H1 (cell line): Measurements from ENCODE around the gene PBX1. TPM values are rescaled to one million over a fixed set of nuclear protein-coding genes. Genes with fewer than 3 reads are reported as not detected.

ENCODE experiments used
- CTCF ChIA-PET: fragments of 300-600 bp; sonication (Branson Sonifier 250); formaldehyde crosslinking; loops from one replicate; lab custom pipeline; 2021; ENCODE audit not compliant: partially characterized antibody; lab: Charles Lee
- POLR2A ChIA-PET: fragments of 300-600 bp; sonication (Branson Sonifier 250); formaldehyde crosslinking; loops from one replicate; lab custom pipeline; 2021; ENCODE audit warnings: inconsistent platforms; ENCODE audit not compliant: partially characterized antibody; lab: Charles Lee
- DNase-seq, 2 experiments: peaks; one replicate each; pipeline versions ENCODE4 v3.0.0 to v3.0.0-alpha.2; 2010 to 2022; ENCODE audit warnings: low spot score in 2 of 2, low read depth in 1 of 2, mixed read lengths in 1 of 2
- FAIRE-seq: peaks from 2 replicates; lab custom pipeline; 2011; peaks lifted over from hg19 to GRCh38; lab: Jason Lieb, UNC
- H2AFZ ChIP-seq: 2 replicates; pipeline ENCODE4 v1.8.1; 2012; ENCODE audit warnings: low read length, inconsistent platforms
- H2AK5ac ChIP-seq: 2 replicates; pipeline ENCODE4 v1.6.1; 2013; ENCODE audit warnings: low read depth, low read length
- H2BK120ac ChIP-seq: replicated peaks from 2 replicates; pipeline ENCODE3; 2013; ENCODE audit warnings: low read depth, low read length, inconsistent platforms
- H2BK12ac ChIP-seq: 2 replicates; pipeline ENCODE4 v1.6.1; 2013; ENCODE audit warnings: low read depth, low read length
- H2BK15ac ChIP-seq: 2 replicates; pipeline ENCODE4 v1.6.1; 2013; ENCODE audit warnings: low read length
- H2BK20ac ChIP-seq: 2 replicates; pipeline ENCODE4 v1.6.1; 2013; ENCODE audit warnings: low read length
- H2BK5ac ChIP-seq: 2 replicates; pipeline ENCODE4 v1.6.1; 2013; ENCODE audit warnings: low read depth, low read length
- H3K14ac ChIP-seq: 2 replicates; pipeline ENCODE4 v1.6.1; 2013; ENCODE audit warnings: inconsistent platforms; ENCODE audit not compliant: insufficient read length
- H3K18ac ChIP-seq: 2 replicates; pipeline ENCODE4 v1.6.1; 2013; ENCODE audit warnings: low read length; ENCODE audit errors: extremely low read depth
- H3K23ac ChIP-seq: 2 replicates; pipeline ENCODE4 v1.6.1; 2013; ENCODE audit warnings: inconsistent platforms; ENCODE audit not compliant: insufficient read length
- H3K23me2 ChIP-seq: 2 replicates; pipeline ENCODE4 v1.6.1; 2013; ENCODE audit warnings: low read depth, low read length
- H3K27ac ChIP-seq: 2 replicates; pipeline ENCODE4 v1.6.1; 2011; ENCODE audit warnings: low read depth, low read length, inconsistent platforms
- H3K27me3 ChIP-seq, 4 experiments: replicated peaks in 1 of 4; 1 replicate in 1 of 4; 2 replicates in 3 of 4; pipeline versions ENCODE4 v1.6.1 to v1.8.1; 2011 to 2013; ENCODE audit warnings: low read length in 3 of 4, mild to moderate bottlenecking in 3 of 4, inconsistent platforms in 2 of 4, mixed read lengths in 2 of 4, moderate library complexity in 1 of 4; ENCODE audit not compliant: control insufficient read depth in 3 of 4, insufficient read depth in 3 of 4; ENCODE audit errors: extremely low read depth in 1 of 4
- H3K36me3 ChIP-seq, 4 experiments: 2 replicates each; pipeline versions ENCODE4 v1.6.1 to v1.8.1; 2011 to 2013; ENCODE audit warnings: mild to moderate bottlenecking in 4 of 4, low read length in 3 of 4, moderate library complexity in 2 of 4, control low read depth in 1 of 4, inconsistent platforms in 1 of 4; ENCODE audit not compliant: insufficient read depth in 4 of 4, control insufficient read depth in 2 of 4
- H3K4ac ChIP-seq: replicated peaks from 2 replicates; pipeline ENCODE3; 2013; ENCODE audit warnings: low read length, low read depth, mixed read lengths, inconsistent platforms; ENCODE audit not compliant: insufficient read length
- H3K4me1 ChIP-seq, 4 experiments: replicated peaks in 1 of 4; 1 replicate in 1 of 4; 2 replicates in 3 of 4; pipeline versions ENCODE4 v1.6.1 to v1.8.1; 2011 to 2013; ENCODE audit warnings: low read length in 3 of 4, inconsistent platforms in 2 of 4, mixed read lengths in 1 of 4; ENCODE audit not compliant: insufficient read depth in 4 of 4, control insufficient read depth in 3 of 4
- H3K4me2 ChIP-seq, 2 experiments: 2 replicates each; pipeline versions ENCODE4 v1.6.1 to v1.8.1; 2011 to 2013; ENCODE audit warnings: low read depth in 2 of 2, low read length in 2 of 2, control low read depth in 1 of 2, inconsistent platforms in 1 of 2, mild to moderate bottlenecking in 1 of 2; ENCODE audit not compliant: insufficient read depth in 1 of 2
- H3K4me3 ChIP-seq, 4 experiments: fragments of 200-600, 300-600 bp in 1 of 4; sonication (generic), shearing (Covaris generic), sonication (Bioruptor Twin) in 1 of 4; 2 replicates each; pipeline versions ENCODE4 v1.5.1 to v1.8.1; 2011 to 2016; ENCODE audit warnings: low read length in 4 of 4, low read depth in 3 of 4, control low read depth in 2 of 4, inconsistent platforms in 2 of 4, mild to moderate bottlenecking in 2 of 4, mixed read lengths in 1 of 4, moderate library complexity in 1 of 4; ENCODE audit not compliant: insufficient read depth in 2 of 4; ENCODE audit errors: extremely low read depth in 1 of 4
- H3K56ac ChIP-seq: replicated peaks from 2 replicates; pipeline ENCODE3; 2013; ENCODE audit warnings: low read depth, mild to moderate bottlenecking, mixed read lengths, low read length, inconsistent platforms; ENCODE audit not compliant: insufficient read length
- H3K79me1 ChIP-seq: 2 replicates; pipeline ENCODE4 v1.6.1; 2013; ENCODE audit warnings: low read depth, low read length, control low read depth
- H3K79me2 ChIP-seq, 2 experiments: 2 replicates each; pipeline versions ENCODE4 v1.6.1 to v1.8.1; 2012 to 2013; ENCODE audit warnings: low read length in 2 of 2, mild to moderate bottlenecking in 2 of 2, inconsistent platforms in 1 of 2; ENCODE audit not compliant: insufficient read depth in 2 of 2, control insufficient read depth in 1 of 2
- H3K9ac ChIP-seq, 4 experiments: replicated peaks in 1 of 4; 1 replicate in 1 of 4; 2 replicates in 3 of 4; pipeline versions ENCODE4 v1.6.1 to v1.8.1; 2011 to 2013; ENCODE audit warnings: low read depth in 3 of 4, low read length in 3 of 4, control low read depth in 2 of 4, mild to moderate bottlenecking in 2 of 4, moderate library complexity in 2 of 4, inconsistent platforms in 1 of 4; ENCODE audit errors: extremely low read depth in 1 of 4
- H3K9me3 ChIP-seq, 2 experiments: 2 replicates each; pipeline versions ENCODE4 v1.6.1 to v1.8.1; 2012 to 2013; ENCODE audit warnings: mild to moderate bottlenecking in 2 of 2, moderate library complexity in 2 of 2, control low read depth in 1 of 2, inconsistent platforms in 1 of 2, low read depth in 1 of 2, low read length in 1 of 2, mixed read lengths in 1 of 2; ENCODE audit not compliant: insufficient read depth in 2 of 2
- H4K20me1 ChIP-seq, 2 experiments: replicated peaks in 1 of 2; 2 replicates each; pipeline versions ENCODE3 to v1.8.1; 2011 to 2013; ENCODE audit warnings: inconsistent platforms in 2 of 2, low read length in 2 of 2, mild to moderate bottlenecking in 1 of 2; ENCODE audit not compliant: insufficient read depth in 2 of 2, control insufficient read depth in 1 of 2
- H4K5ac ChIP-seq: 2 replicates; pipeline ENCODE4 v1.6.1; 2013; ENCODE audit warnings: low read length, low read depth, mixed read lengths, inconsistent platforms; ENCODE audit not compliant: insufficient read length
- H4K8ac ChIP-seq: 2 replicates; pipeline ENCODE4 v1.8.0; 2013; ENCODE audit warnings: mild to moderate bottlenecking, moderate library complexity, low read length, inconsistent platforms; ENCODE audit not compliant: insufficient read depth; ENCODE audit errors: extremely low read depth
- H4K91ac ChIP-seq: replicated peaks from 2 replicates; pipeline ENCODE3; 2013; ENCODE audit warnings: low read length, mixed read lengths, inconsistent platforms; ENCODE audit not compliant: insufficient read length
- CBX8 ChIP-seq: fragments of 300-800, 300-1000 bp; sonication (generic); IDR thresholded peaks from 2 replicates; pipeline ENCODE4 v1.7.1; 2016; ENCODE audit warnings: low read depth, low read length, borderline replicate concordance
- CHD2 ChIP-seq: IDR thresholded peaks from 2 replicates; pipeline ENCODE4 v1.6.1; 2012; ENCODE audit warnings: low read length, improper control_type of control experiment
- GTF2F1 ChIP-seq: IDR thresholded peaks from 2 replicates; pipeline ENCODE4 v1.6.1; 2012; ENCODE audit warnings: low read depth, low read length, improper control_type of control experiment, borderline replicate concordance
- HDAC2 ChIP-seq, 2 experiments: fragments of 300-600 bp in 1 of 2; sonication (generic) in 1 of 2; IDR thresholded peaks; 2 replicates each; pipeline ENCODE4 v1.6.1; 2011 to 2012; ENCODE audit warnings: low read depth in 2 of 2, low read length in 2 of 2, mild to moderate bottlenecking in 2 of 2, moderate library complexity in 2 of 2, borderline replicate concordance in 1 of 2, inconsistent platforms in 1 of 2
- HDAC6 ChIP-seq: IDR thresholded peaks from one replicate; pipeline ENCODE4 v1.7.1; 2012; ENCODE audit warnings: low read depth, mild to moderate bottlenecking, inconsistent platforms, low read length, moderate library complexity
- JUND ChIP-seq: IDR thresholded peaks from 2 replicates; pipeline ENCODE4 v1.6.1; 2011; ENCODE audit warnings: mild to moderate bottlenecking, improper control_type of control experiment, low read length
- KDM1A ChIP-seq: fragments of 200-600, 300-600 bp; sonication (generic); IDR thresholded peaks from 2 replicates; pipeline ENCODE4 v1.7.1; 2016; ENCODE audit warnings: mild to moderate bottlenecking, low read length, borderline replicate concordance
- NANOG ChIP-seq: IDR thresholded peaks from 2 replicates; pipeline ENCODE4 v1.6.1; 2011; ENCODE audit warnings: low read length, low read depth, mild to moderate bottlenecking, inconsistent platforms; ENCODE audit not compliant: insufficient read depth, poor library complexity, severe bottlenecking
- RXRA ChIP-seq: IDR thresholded peaks from 2 replicates; pipeline ENCODE4 v1.6.1; 2011; ENCODE audit warnings: low read depth, mild to moderate bottlenecking, low read length, moderate library complexity; ENCODE audit not compliant: insufficient read depth
- WGBS, 2 experiments: shearing (Covaris generic) in 1 of 2; methylation state at CpG; one replicate each; pipeline versions ENCODE4 v1.1.6 to v1.1.7; 2013 to 2015; ENCODE audit warnings: low lambda C conversion rate in 2 of 2, mixed read lengths in 2 of 2, inconsistent platforms in 1 of 2, low coverage in 1 of 2, missing lambda C conversion rate in 1 of 2; ENCODE audit not compliant: insufficient replicate concordance in 2 of 2, insufficient coverage in 1 of 2, insufficient read length in 1 of 2; ENCODE audit errors: extremely low coverage in 1 of 2, missing lambda C conversion rate in 1 of 2; 5-methylcytosine and 5-hydroxymethylcytosine counted together
- polyA plus RNA-seq, 7 experiments: library from polyadenylated mRNA; depleted of rRNA in 3 of 7; stranded (reverse) in 5 of 7; unstranded in 2 of 7; fragments of >200 nt in 5 of 7; fragments of 200-250 nt in 2 of 7; gene quantifications; 1 replicate in 5 of 7; 2 replicates in 1 of 7; 4 replicates in 1 of 7; pipeline versions ENCODE4 v1.2.1 to v1.2.3, GENCODE V29; 2011 to 2013; ENCODE audit warnings: missing spikeins in 2 of 7, mixed read lengths in 2 of 7
- total RNA-seq: library from RNA; stranded (reverse); fragmentation: NEBNext Ultra II Directional; extraction: Animal tissue kit (Norgen Biotek cat#: 25700); gene quantifications from 2 replicates; pipeline ENCODE4 v1.2.1, GENCODE V29; 2021
- TF ChIP-seq, protein P1 (sequence below): IDR thresholded peaks from 2 replicates; pipeline ENCODE4 v1.6.1; 2012; ENCODE audit warnings: inconsistent platforms

The PBX1 gene
- total and polyA plus RNA-seq, 2 of the 8 experiments (the other 6 are each of a cell fraction or from before 2014, with no cell fraction given): 87.4 to 124 TPM

DNA sequence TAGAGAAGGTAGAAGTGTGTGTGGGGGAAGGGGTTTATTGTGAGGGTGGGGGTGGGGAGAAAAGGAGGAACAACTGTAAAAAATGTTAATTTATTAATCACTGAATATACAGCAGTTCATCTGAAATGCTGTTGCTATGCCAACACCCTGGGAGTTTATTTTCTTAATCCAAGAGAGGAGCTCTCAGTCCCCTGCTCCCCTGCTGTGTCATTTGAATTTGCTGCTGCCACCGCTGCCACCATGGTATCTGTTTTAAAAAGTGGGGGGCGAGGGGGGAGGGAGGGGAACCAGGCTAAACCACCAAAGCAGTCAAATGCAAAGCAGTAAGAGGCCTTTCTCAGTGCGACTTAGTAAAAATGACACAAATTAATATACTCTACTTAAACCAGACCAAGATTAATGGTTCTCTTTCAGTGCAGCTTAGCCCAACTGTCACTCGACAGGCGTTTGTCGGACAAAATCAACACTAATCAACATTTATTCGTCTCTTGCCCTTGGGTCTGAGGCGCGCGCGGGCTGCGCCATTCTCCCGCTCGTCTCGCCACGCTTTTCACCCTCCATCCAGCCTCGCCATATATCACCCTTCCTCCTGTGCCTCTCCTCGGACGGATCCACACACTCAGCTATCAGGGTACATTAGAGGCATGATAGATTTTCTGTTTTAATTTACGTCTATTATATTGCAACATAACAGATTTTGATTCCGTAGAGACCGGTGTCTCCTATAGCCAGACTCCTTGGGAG, 76.2 kb downstream of the PBX1 start:
- no peak for DNase-seq
- CTCF ChIA-PET: interaction anchor here (0.6 to 4.1 kb wide), 10 partner anchors 10 to 441 kb away, joined by 3 to 34 read pairs (median 3); no protein-coding TSS in a partner anchor
- peaks cover 12 to 53% (median 37%) of the 10 kb centered on the region in 4 experiments for H3K4me1 ChIP-seq
- TF ChIP-seq, protein P1, sequence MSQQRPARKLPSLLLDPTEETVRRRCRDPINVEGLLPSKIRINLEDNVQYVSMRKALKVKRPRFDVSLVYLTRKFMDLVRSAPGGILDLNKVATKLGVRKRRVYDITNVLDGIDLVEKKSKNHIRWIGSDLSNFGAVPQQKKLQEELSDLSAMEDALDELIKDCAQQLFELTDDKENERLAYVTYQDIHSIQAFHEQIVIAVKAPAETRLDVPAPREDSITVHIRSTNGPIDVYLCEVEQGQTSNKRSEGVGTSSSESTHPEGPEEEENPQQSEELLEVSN: no peak
- no peak for TF ChIP-seq GTF2F1
- TF ChIP-seq CBX8: no peak
- TF ChIP-seq KDM1A: no peak
- no peak for TF ChIP-seq JUND
- TF ChIP-seq CHD2: no peak
- TF ChIP-seq RXRA: no peak
- no peak for TF ChIP-seq HDAC6
- no peak for TF ChIP-seq NANOG
- TF ChIP-seq HDAC2 (IDR thresholded peaks at IDR 0.05; ENCODE audit: borderline replicate concordance in 1 of 2, low read depth in 2 of 2, low read length in 2 of 2): peak in 1 of 2 experiments; percentile 21; a peak in 1 of 4 replicates

More for the DNA sequence above, 76.2 kb downstream of the PBX1 start:
- 45% methylated on average over 22 of the region's 22 CpGs; no CpG with 5 or more reads in 1 of the 2 experiments for WGBS, 2 experiments
- peaks cover 3% of the 10 kb centered on the region; the same call in 1 of the 2 replicates for H3K23me2 ChIP-seq
- H3K23ac ChIP-seq: no peak overlapping the region
- H3K4me2 ChIP-seq: peak overlapping the region; percentile 62 to 69
- H3K4me3 ChIP-seq: peak overlapping the region in 2 of 4 experiments; percentile 8 to 40; a peak in 4 of 8 replicates
- peak; percentile 39 for FAIRE-seq
- peak overlapping the region; percentile 58 for H3K4ac ChIP-seq
- peak overlapping the region; percentile 89 for H2BK120ac ChIP-seq
- H4K91ac ChIP-seq: peak overlapping the region; percentile 87
- no peak overlapping the region for H4K8ac ChIP-seq
- peak overlapping the region; percentile 29; the same call in 1 of the 2 replicates for H2BK20ac ChIP-seq
- no peak overlapping the region for H3K9ac ChIP-seq
- no peak overlapping the region for H2AFZ ChIP-seq
- peaks cover 10 to 13% of the 10 kb centered on the region in 2 experiments for H4K20me1 ChIP-seq
- no peaks in the 10 kb centered on the region for H3K9me3 ChIP-seq
- H2BK15ac ChIP-seq: no peak overlapping the region; the same call in 1 of the 2 replicates
- H2BK12ac ChIP-seq: peak overlapping the region; percentile 82
- no peak overlapping the region for H3K14ac ChIP-seq
- peak overlapping the region; percentile 72; the same call in 1 of the 2 replicates for H2BK5ac ChIP-seq
- H3K56ac ChIP-seq: no peak overlapping the region
- 0 out of 2 replicates have a peak overlapping the region, but pooled peaks have one; percentile 11 for H3K27ac ChIP-seq
- H3K79me1 ChIP-seq: peaks cover 17% of the 10 kb centered on the region
- H3K79me2 ChIP-seq: peaks cover 17 to 98% of the 10 kb centered on the region in 2 experiments
- H3K18ac ChIP-seq: 0 out of 2 replicates have a peak overlapping the region, but pooled peaks have one; percentile 76
- peak overlapping the region; percentile 93; the same call in 1 of the 2 replicates for H2AK5ac ChIP-seq
- peak overlapping the region; percentile 78 for H4K5ac ChIP-seq
- no peaks in the 10 kb centered on the region; a peak in 1 of 8 replicates for H3K36me3 ChIP-seq
- H3K27me3 ChIP-seq: no peaks in the 10 kb centered on the region
- POLR2A ChIA-PET: interaction anchor here (1.4 to 1.5 kb wide), 3 partner anchors 9 to 33 kb away, joined by 3 to 4 read pairs (median 4); no protein-coding TSS in a partner anchor
